ENCODE data around the gene PIGR. TPM values are rescaled to one million over a fixed set of nuclear protein-coding genes. Genes with fewer than 3 reads are reported as not detected.

PIGR gene
- total and polyA plus RNA-seq, 3 experiments from 2014 or later, result 0.04 to 0.33 TPM; not detected in 1

DNA sequence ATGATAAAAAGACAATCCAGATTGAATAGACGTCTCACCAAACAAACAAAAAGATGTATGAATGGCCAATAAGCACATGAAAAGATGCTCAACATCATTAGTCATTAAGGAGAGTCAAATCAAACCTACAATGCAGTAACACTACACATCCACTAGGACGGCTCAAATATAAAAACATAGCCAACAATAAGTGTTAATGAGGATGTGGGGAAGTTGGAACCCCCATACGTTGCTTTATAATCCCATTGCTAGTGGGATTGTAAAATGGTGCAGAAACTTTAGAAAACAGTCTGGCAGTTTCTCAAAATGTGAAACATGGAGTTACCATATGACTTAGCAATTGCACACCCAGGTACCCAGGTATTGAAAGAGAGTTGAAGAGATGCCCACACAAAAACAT, 63.7 kb downstream of the PIGR start:
- Histone ChIP-seq H3K36me3 (ENCODE audit: insufficient read depth, low read length) (no peaks in the 10 kb centered on the region), H3K4me1 (ENCODE audit: insufficient read depth, low read length) (no peaks in the 10 kb centered on the region), H3K27me3 (ENCODE audit: insufficient read depth, low read length, poor library complexity, severe bottlenecking) (no peaks in the 10 kb centered on the region), H3K4me3 (ENCODE audit: low read length) (no peak overlapping the region), H3K9me3 (ENCODE audit: low read length) (peaks cover 7% of the 10 kb centered on the region), H3K27ac (ENCODE audit: low read depth, low read length) (no peak overlapping the region)
- CTCF ChIA-PET, result no interaction called here
- Mint-ChIP-seq H3K27me3 (peaks cover 0 to 4% of the 10 kb centered on the region in 2 donors), H3K4me1 (no peaks in the 10 kb centered on the region), H3K27ac (no peak overlapping the region), H3K9me3 (peaks cover 12 to 20% (median 18%) of the 10 kb centered on the region in 5 donors), H3K36me3 (peaks cover 1 to 15% (median 2%) of the 10 kb centered on the region in 3 donors), H3K4me3 (no peak overlapping the region)
- no peak for DNase-seq
- POLR2A ChIA-PET, result no interaction called here

DNA sequence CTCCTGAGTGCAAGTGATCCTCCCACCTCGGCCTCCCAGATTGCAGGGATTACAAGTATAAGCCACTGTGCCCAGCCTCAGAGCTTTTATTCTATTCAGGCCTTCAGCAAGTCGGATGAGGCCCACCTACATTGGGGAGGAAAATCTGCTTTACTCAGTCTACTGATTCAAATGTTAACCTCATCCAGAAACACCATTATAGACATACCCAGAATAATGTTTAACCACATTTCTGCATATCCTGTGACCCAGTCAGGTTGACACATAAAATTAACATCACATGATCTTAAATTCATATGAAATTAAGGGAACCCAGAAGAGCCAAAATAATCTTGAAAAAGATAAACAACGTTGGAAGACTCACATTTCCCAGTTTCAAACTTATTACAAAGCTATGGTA, 66.0 kb downstream of the PIGR start:
- no peak overlapping the region for H3K4me3 Mint-ChIP-seq
- no peaks in the 10 kb centered on the region for H3K4me1 Mint-ChIP-seq
- POLR2A ChIA-PET, result no interaction called here
- no peaks in the 10 kb centered on the region for H3K27me3 ChIP-seq (ENCODE audit: insufficient read depth, low read length, poor library complexity, severe bottlenecking)
- H3K4me1 ChIP-seq (ENCODE audit: insufficient read depth, low read length), result no peaks in the 10 kb centered on the region
- H3K27me3 Mint-ChIP-seq, result peaks cover 0 to 10% of the 10 kb centered on the region in 2 donors
- DNase-seq, result no peak
- H3K36me3 ChIP-seq (ENCODE audit: insufficient read depth, low read length), result no peaks in the 10 kb centered on the region
- CTCF ChIA-PET, result interaction anchor here (1.2 to 1.5 kb wide), 2 partner anchors 31 to 53 kb away, joined by 3 to 4 read pairs; no protein-coding TSS in a partner anchor
- peaks cover 22 to 34% (median 33%) of the 10 kb centered on the region in 5 donors for H3K9me3 Mint-ChIP-seq
- H3K4me3 ChIP-seq (ENCODE audit: low read length), result no peak overlapping the region
- peaks cover 4 to 38% (median 4%) of the 10 kb centered on the region in 3 donors for H3K36me3 Mint-ChIP-seq
- peaks cover 7% of the 10 kb centered on the region for H3K9me3 ChIP-seq (ENCODE audit: low read length)
- no peak overlapping the region for H3K27ac ChIP-seq (ENCODE audit: low read depth, low read length)
- H3K27ac Mint-ChIP-seq, result no peak overlapping the region

Other genes with a start within 250 kb of the PIGR start
- not detected for gene IL19, start 175.7 kb downstream of the PIGR start, total RNA-seq
- gene IL19, start 175.7 kb downstream of the PIGR start, polyA plus RNA-seq, result not detected
- 1 to 10 TPM; 7.6 TPM for gene IL10, start 174.0 kb downstream of the PIGR start, total RNA-seq
- 0.33 TPM for gene IL10, start 174.0 kb downstream of the PIGR start, polyA plus RNA-seq
- not detected for gene IL20, start 80.8 kb downstream of the PIGR start, total RNA-seq
- gene IL20, start 80.8 kb downstream of the PIGR start, polyA plus RNA-seq, result not detected
- 1 to 10 TPM; 2.0 to 2.9 TPM for gene IL24, start 49.0 kb downstream of the PIGR start, total RNA-seq
- gene IL24, start 49.0 kb downstream of the PIGR start, polyA plus RNA-seq, result 22.5 TPM
- 10 to 100 TPM; 75.1 to 75.6 TPM for gene FCMR, start 24.5 kb downstream of the PIGR start, total RNA-seq
- 574 TPM for gene FCMR, start 24.5 kb downstream of the PIGR start, polyA plus RNA-seq
- gene FCAMR, start 24.0 kb upstream of the PIGR start, total RNA-seq, result not detected
- gene FCAMR, start 24.0 kb upstream of the PIGR start, polyA plus RNA-seq, result not detected
- gene C1orf116, start 86.3 kb upstream of the PIGR start, total RNA-seq, result not detected
- not detected for gene C1orf116, start 86.3 kb upstream of the PIGR start, polyA plus RNA-seq
- gene YOD1, start 104.7 kb upstream of the PIGR start, total RNA-seq, result 10 to 100 TPM; 10.3 to 10.6 TPM
- 0.98 TPM for gene YOD1, start 104.7 kb upstream of the PIGR start, polyA plus RNA-seq
- gene PFKFB2, start 106.8 kb upstream of the PIGR start, total RNA-seq, result 1 to 10 TPM; 3.0 to 3.9 TPM
- 0.29 TPM for gene PFKFB2, start 106.8 kb upstream of the PIGR start, polyA plus RNA-seq
- gene C4BPB, start 142.4 kb upstream of the PIGR start, total RNA-seq, result under 1 TPM in 1 of 2 experiments, not detected in 1; 0.51 TPM
- gene C4BPB, start 142.4 kb upstream of the PIGR start, polyA plus RNA-seq, result not detected
- gene C4BPA, start 157.8 kb upstream of the PIGR start, total RNA-seq, result not detected
- not detected for gene C4BPA, start 157.8 kb upstream of the PIGR start, polyA plus RNA-seq

Measured in CD8-positive, alpha-beta memory T cell (primary cell).